ENCODE measurements around the gene CCR8.

GRCh38 chr3:39372833-39373232 lies 43.3 kb downstream of the CCR8 start:
- TF ChIP-seq EZH2 (optimal IDR thresholded peaks at IDR 0.05; ENCODE audit: low read depth, low read length) = no peak
- no peak for TF ChIP-seq CTCF (IDR thresholded peaks at IDR 0.05; ENCODE audit: low read length)
- no peak for TF ChIP-seq EZH2phosphoT487 (IDR thresholded peaks at IDR 0.05; ENCODE audit: low read length)

Measured in MM.1S (cell line).